ENCODE results near the gene RFTN1. TPM values are rescaled to one million over a fixed set of nuclear protein-coding genes. Genes with fewer than 3 reads are reported as not detected.

Gene RFTN1
- total RNA-seq, 4 donors from 2014 or later, result 42.4 to 94.4 (median 62.5) TPM

DNA sequence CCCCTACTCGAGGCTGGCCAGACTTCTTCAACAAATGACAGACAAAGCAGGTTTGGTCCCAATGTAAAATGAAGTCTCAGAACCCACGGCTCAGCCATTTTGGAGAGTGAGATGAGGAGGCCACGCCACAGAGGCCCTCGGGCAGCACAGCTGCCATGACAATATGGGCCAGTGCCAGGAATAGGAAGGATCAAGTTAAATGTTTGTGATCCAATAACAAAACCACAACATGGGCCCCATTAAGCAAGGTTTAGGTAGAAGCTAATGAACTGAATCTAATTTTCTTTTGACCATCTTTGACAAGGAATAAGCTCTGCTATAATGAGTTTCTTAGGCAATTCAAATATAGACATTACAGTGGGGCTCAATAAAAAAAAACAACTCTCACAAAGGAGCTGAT lies 52.6 kb downstream of the RFTN1 start:
- no peak for TF ChIP-seq CTCF (IDR thresholded peaks at IDR 0.05)
- ATAC-seq (ENCODE audit: low FRiP score) (no peak), DNase-seq (ENCODE audit: low spot score) (no peak)

GRCh38 chr3:16460273-16460672 lies 53.2 kb downstream of the RFTN1 start:
- DNase-seq (ENCODE audit: low spot score), result no peak
- TF ChIP-seq CTCF (IDR thresholded peaks at IDR 0.05), result no peak
- ATAC-seq (ENCODE audit: low FRiP score), result no peak

- no peak for ATAC-seq (ENCODE audit: low FRiP score)
- no peak for TF ChIP-seq CTCF (IDR thresholded peaks at IDR 0.05)
- DNase-seq (ENCODE audit: low spot score), result no peak
Observed at GRCh38 chr3:16456784-16457415, 56.6 kb downstream of the RFTN1 start.

DNA sequence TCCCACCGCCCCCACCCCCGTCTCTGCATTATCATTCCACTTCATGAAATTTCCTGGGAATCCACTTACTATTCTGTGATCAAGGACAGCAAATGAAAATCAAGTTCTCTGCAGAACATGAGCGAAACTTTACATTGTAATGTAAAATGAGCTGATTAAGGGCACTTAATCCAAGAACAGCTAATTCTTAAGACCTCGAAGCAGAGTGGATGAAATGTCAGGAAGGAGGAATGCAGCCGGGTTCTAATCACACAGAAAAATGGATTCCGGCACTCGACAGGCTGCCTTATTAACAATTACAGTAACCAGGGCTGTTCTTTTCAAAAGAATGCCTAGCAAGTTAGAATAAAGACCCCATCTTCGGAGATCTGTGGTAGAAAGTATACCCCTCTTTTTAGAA lies 57.5 kb downstream of the RFTN1 start:
- no peak for TF ChIP-seq CTCF (IDR thresholded peaks at IDR 0.05)
- DNase-seq (ENCODE audit: low spot score) (no peak), ATAC-seq (ENCODE audit: low FRiP score) (no peak)

- ATAC-seq (ENCODE audit: low FRiP score) (no peak), DNase-seq (ENCODE audit: low spot score) (no peak)
- TF ChIP-seq CTCF (IDR thresholded peaks at IDR 0.05), result no peak
Observed at GRCh38 chr3:16455001-16455400, 58.5 kb downstream of the RFTN1 start.

- no peak for TF ChIP-seq CTCF (IDR thresholded peaks at IDR 0.05)
- DNase-seq (ENCODE audit: low spot score), result no peak
- no peak for ATAC-seq (ENCODE audit: low FRiP score)
Observed at GRCh38 chr3:16452261-16452660, 61.2 kb downstream of the RFTN1 start.

GRCh38 chr3:16449369-16449768 lies 64.1 kb downstream of the RFTN1 start:
- no peak for DNase-seq (ENCODE audit: low spot score)
- no peak for TF ChIP-seq CTCF (IDR thresholded peaks at IDR 0.05)
- ATAC-seq (ENCODE audit: low FRiP score), result no peak
